ENCODE results near the gene PTPRE.

Gene PTPRE

DNA sequence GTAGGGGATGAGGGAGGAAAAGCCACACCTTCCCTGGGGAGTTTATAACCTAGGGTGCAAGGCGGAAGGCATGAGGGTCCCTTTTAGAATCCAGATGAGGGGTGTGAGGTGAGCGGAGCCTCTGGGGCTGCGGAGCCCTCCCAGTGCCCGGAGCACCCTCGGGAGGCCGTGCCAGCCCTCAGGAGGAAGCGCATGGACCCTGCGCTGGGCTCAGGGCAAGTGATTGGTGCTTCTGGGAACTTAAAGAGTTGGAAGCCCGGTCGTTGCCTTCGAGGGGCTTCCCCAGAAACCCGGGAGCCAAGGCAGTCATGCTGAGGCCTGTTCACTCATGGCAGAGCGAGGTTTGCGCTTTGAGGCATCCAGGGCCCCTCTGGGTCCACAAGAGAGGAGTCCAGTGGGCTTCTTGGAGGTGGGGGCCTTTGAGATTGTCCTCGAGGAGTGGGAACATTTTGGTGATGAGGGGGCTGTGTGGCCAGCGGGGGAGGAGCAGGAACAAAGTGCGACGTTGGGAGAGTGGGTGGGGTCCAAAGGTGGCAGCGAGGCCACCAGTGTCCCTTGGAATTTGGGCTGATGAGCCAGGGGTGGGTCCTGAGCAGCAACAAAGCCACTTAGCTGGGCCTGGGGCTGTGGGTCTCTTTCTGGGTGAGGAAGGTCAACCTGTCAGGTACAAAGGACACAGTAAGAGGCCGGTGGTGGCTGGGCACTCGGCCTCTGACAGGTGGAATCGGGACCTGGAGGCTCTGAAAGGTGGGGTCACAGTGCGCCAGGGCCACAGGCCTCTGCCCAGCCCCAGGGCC lies 139.5 kb downstream of the PTPRE start:
- H3K9me3 ChIP-seq (ENCODE audit: low read depth, low read length), result no peaks in the 10 kb centered on the region
- H3K4me3 ChIP-seq, result no peak overlapping the region
- H3K36me3 ChIP-seq (ENCODE audit: insufficient read depth, low read length), result no peaks in the 10 kb centered on the region
- no peak for TF ChIP-seq EZH2 (IDR thresholded peaks at IDR 0.05)
- no peak for TF ChIP-seq POLR2AphosphoS5 (IDR thresholded peaks at IDR 0.05; ENCODE audit: borderline replicate concordance, low read depth, low read length)
- TF ChIP-seq FOXP2 (optimal IDR thresholded peaks at IDR 0.05; ENCODE audit: control extremely low read depth, extremely low read length, insufficient read depth), result no peak
- no peak overlapping the region for H3K9ac ChIP-seq (ENCODE audit: insufficient read length)
- H3K27ac ChIP-seq, result no peak overlapping the region
- DNase-seq (ENCODE audit: low read depth, low spot score), result no peak

- no peak for DNase-seq (ENCODE audit: low read depth, low spot score)
- Histone ChIP-seq H3K27ac (no peak overlapping the region), H3K36me3 (ENCODE audit: insufficient read depth, low read length) (no peaks in the 10 kb centered on the region), H3K9me3 (ENCODE audit: low read depth, low read length) (no peaks in the 10 kb centered on the region), H3K4me3 (no peak overlapping the region), H3K9ac (ENCODE audit: insufficient read length) (no peak overlapping the region)
- TF ChIP-seq POLR2AphosphoS5 (IDR thresholded peaks at IDR 0.05; ENCODE audit: borderline replicate concordance, low read depth, low read length) (no peak), FOXP2 (optimal IDR thresholded peaks at IDR 0.05; ENCODE audit: control extremely low read depth, extremely low read length, insufficient read depth) (no peak), EZH2 (IDR thresholded peaks at IDR 0.05) (no peak)
These were observed 140.0 kb downstream of the PTPRE start for GRCh38 chr10:128046953-128047290.

GRCh38 chr10:128047351-128047750 lies 140.4 kb downstream of the PTPRE start:
- Histone ChIP-seq H3K27ac (no peak overlapping the region), H3K9me3 (ENCODE audit: low read depth, low read length) (no peaks in the 10 kb centered on the region), H3K4me3 (no peak overlapping the region), H3K9ac (ENCODE audit: insufficient read length) (no peak overlapping the region), H3K36me3 (ENCODE audit: insufficient read depth, low read length) (no peaks in the 10 kb centered on the region)
- no peak for DNase-seq (ENCODE audit: low read depth, low spot score)
- no peak for TF ChIP-seq POLR2AphosphoS5 (IDR thresholded peaks at IDR 0.05; ENCODE audit: borderline replicate concordance, low read depth, low read length)
- TF ChIP-seq EZH2 (IDR thresholded peaks at IDR 0.05), result no peak
- no peak for TF ChIP-seq FOXP2 (optimal IDR thresholded peaks at IDR 0.05; ENCODE audit: control extremely low read depth, extremely low read length, insufficient read depth)

- TF ChIP-seq EZH2 (IDR thresholded peaks at IDR 0.05), result no peak
- TF ChIP-seq FOXP2 (optimal IDR thresholded peaks at IDR 0.05; ENCODE audit: control extremely low read depth, extremely low read length, insufficient read depth), result no peak
- no peak for TF ChIP-seq POLR2AphosphoS5 (IDR thresholded peaks at IDR 0.05; ENCODE audit: borderline replicate concordance, low read depth, low read length)
These were observed 141.3 kb downstream of the PTPRE start for GRCh38 chr10:128047991-128048818.

GRCh38 chr10:128048819-128049210 lies 141.9 kb downstream of the PTPRE start:
- H3K9ac ChIP-seq (ENCODE audit: insufficient read length), result no peak overlapping the region
- no peak overlapping the region for H3K4me3 ChIP-seq
- H3K27ac ChIP-seq, result no peak overlapping the region
- no peak for DNase-seq (ENCODE audit: low read depth, low spot score)
- TF ChIP-seq POLR2AphosphoS5 (IDR thresholded peaks at IDR 0.05; ENCODE audit: borderline replicate concordance, low read depth, low read length), result no peak
- no peak for TF ChIP-seq FOXP2 (optimal IDR thresholded peaks at IDR 0.05; ENCODE audit: control extremely low read depth, extremely low read length, insufficient read depth)
- H3K36me3 ChIP-seq (ENCODE audit: insufficient read depth, low read length), result no peaks in the 10 kb centered on the region
- no peaks in the 10 kb centered on the region for H3K9me3 ChIP-seq (ENCODE audit: low read depth, low read length)

More at GRCh38 chr10:128047991-128048818, 141.3 kb downstream of the PTPRE start:
- DNase-seq (ENCODE audit: low read depth, low spot score), result no peak
- Histone ChIP-seq H3K36me3 (ENCODE audit: insufficient read depth, low read length) (no peaks in the 10 kb centered on the region), H3K4me3 (no peak overlapping the region), H3K9ac (ENCODE audit: insufficient read length) (no peak overlapping the region), H3K27ac (no peak overlapping the region), H3K9me3 (ENCODE audit: low read depth, low read length) (no peaks in the 10 kb centered on the region)

DNA sequence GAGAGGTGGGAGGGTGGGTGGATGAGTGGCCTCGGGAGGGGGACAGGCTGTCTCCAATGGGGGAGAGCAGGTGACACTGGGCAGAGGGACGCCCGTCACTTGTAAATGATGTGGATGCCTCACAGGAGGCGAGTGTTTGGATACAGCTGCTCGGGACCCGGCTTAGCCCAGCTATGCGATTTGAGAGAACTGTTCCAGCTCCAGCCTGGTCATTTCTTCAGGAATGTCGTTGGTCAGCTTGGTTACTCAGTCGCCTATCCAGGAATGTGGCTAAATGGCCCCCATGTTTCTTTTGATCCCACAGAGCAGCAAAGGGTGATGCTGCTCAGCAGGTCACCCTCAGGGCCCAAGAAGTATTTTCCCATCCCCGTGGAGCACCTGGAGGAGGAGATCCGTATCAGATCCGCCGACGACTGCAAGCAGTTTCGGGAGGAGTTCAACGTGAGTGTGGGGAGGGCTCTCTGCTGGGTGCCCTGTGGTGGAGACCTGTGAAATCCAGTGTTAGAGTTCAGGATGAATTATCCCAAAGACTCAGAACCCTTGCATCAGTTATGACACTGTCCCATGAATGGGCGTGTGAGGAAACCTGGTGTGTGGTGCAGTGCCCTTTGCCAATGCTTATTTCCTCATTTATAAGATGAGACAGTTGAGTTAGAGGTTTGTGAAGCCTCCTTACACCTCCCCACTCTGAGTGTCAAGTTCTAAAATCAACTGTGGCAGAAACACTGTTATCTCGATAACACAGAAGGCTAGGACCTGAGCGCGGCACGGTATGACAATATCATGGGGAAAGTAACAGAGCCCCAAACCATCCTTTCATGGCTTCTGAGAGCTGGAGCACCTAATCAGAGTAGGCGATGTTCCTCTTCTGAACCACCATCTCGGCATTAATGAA lies 142.6 kb downstream of the PTPRE start:
- Histone ChIP-seq H3K9me3 (ENCODE audit: low read depth, low read length) (no peaks in the 10 kb centered on the region), H3K36me3 (ENCODE audit: insufficient read depth, low read length) (no peaks in the 10 kb centered on the region), H3K4me3 (no peak overlapping the region), H3K27ac (no peak overlapping the region), H3K9ac (ENCODE audit: insufficient read length) (no peak overlapping the region)
- TF ChIP-seq POLR2AphosphoS5 (IDR thresholded peaks at IDR 0.05; ENCODE audit: borderline replicate concordance, low read depth, low read length) (no peak), EZH2 (IDR thresholded peaks at IDR 0.05) (no peak), FOXP2 (optimal IDR thresholded peaks at IDR 0.05; ENCODE audit: control extremely low read depth, extremely low read length, insufficient read depth) (no peak)
- no peak for DNase-seq (ENCODE audit: low read depth, low spot score)

- no peak for TF ChIP-seq EZH2 (IDR thresholded peaks at IDR 0.05)
- no peak for TF ChIP-seq POLR2AphosphoS5 (IDR thresholded peaks at IDR 0.05; ENCODE audit: borderline replicate concordance, low read depth, low read length)
- no peak for TF ChIP-seq FOXP2 (optimal IDR thresholded peaks at IDR 0.05; ENCODE audit: control extremely low read depth, extremely low read length, insufficient read depth)
These were observed 143.2 kb downstream of the PTPRE start for GRCh38 chr10:128050121-128050516.

GRCh38 chr10:128050936-128051335 lies 144.0 kb downstream of the PTPRE start:
- Histone ChIP-seq H3K9ac (ENCODE audit: insufficient read length) (no peak overlapping the region), H3K4me3 (no peak overlapping the region), H3K27ac (no peak overlapping the region), H3K36me3 (ENCODE audit: insufficient read depth, low read length) (no peaks in the 10 kb centered on the region), H3K9me3 (ENCODE audit: low read depth, low read length) (no peaks in the 10 kb centered on the region)
- no peak for DNase-seq (ENCODE audit: low read depth, low spot score)
- TF ChIP-seq EZH2 (IDR thresholded peaks at IDR 0.05) (no peak), FOXP2 (optimal IDR thresholded peaks at IDR 0.05; ENCODE audit: control extremely low read depth, extremely low read length, insufficient read depth) (no peak), POLR2AphosphoS5 (IDR thresholded peaks at IDR 0.05; ENCODE audit: borderline replicate concordance, low read depth, low read length) (no peak)

More at GRCh38 chr10:128050121-128050516, 143.2 kb downstream of the PTPRE start:
- no peak overlapping the region for H3K4me3 ChIP-seq
- no peak overlapping the region for H3K9ac ChIP-seq (ENCODE audit: insufficient read length)
- no peak overlapping the region for H3K27ac ChIP-seq
- H3K9me3 ChIP-seq (ENCODE audit: low read depth, low read length), result no peaks in the 10 kb centered on the region
- DNase-seq (ENCODE audit: low read depth, low spot score), result no peak
- H3K36me3 ChIP-seq (ENCODE audit: insufficient read depth, low read length), result no peaks in the 10 kb centered on the region
